Epithelial cell of esophagus (primary cell): Measurements from ENCODE around the gene DAZAP1.
A peak's percentile ranks its signal among the peaks of the same experiment; 100 is the strongest.

Experiments
- DNase-seq: peaks from one replicate; pipeline ENCODE4 v3.0.0; 2010; ENCODE audit warnings: low read depth
- H3K4me3 ChIP-seq: 2 replicates; pipeline ENCODE4 v1.5.1; 2011; ENCODE audit warnings: mild to moderate bottlenecking, low read length, control low read depth
- CTCF ChIP-seq: IDR thresholded peaks from 2 replicates; pipeline ENCODE4 v1.5.1; 2011; ENCODE audit warnings: low read depth, mild to moderate bottlenecking, low read length, control low read depth, inconsistent platforms; ENCODE audit not compliant: insufficient read depth; ENCODE audit errors: missing control alignments

The DAZAP1 gene

GRCh38 chr19:1384085-1384462 is 23.3 kb upstream of the DAZAP1 start:
- no peak for DNase-seq
- TF ChIP-seq CTCF = no peak
- peak overlapping the region; percentile 86 for H3K4me3 ChIP-seq

GRCh38 chr19:1384478-1385110 is 22.8 kb upstream of the DAZAP1 start:
- DNase-seq = no peak
- TF ChIP-seq CTCF = no peak
- peak overlapping the region; percentile 86 for H3K4me3 ChIP-seq

- DNase-seq = no peak
- TF ChIP-seq CTCF = no peak
- H3K4me3 ChIP-seq = no peak overlapping the region
Observed at GRCh38 chr19:1385816-1386215, 21.6 kb upstream of the DAZAP1 start.

- H3K4me3 ChIP-seq = no peak overlapping the region
- TF ChIP-seq CTCF = no peak
- no peak for DNase-seq
Observed at GRCh38 chr19:1386945-1387683, 20.3 kb upstream of the DAZAP1 start.

- no peak for DNase-seq
- TF ChIP-seq CTCF = no peak
- no peak overlapping the region for H3K4me3 ChIP-seq
Observed at GRCh38 chr19:1387684-1388636, 19.4 kb upstream of the DAZAP1 start.

GRCh38 chr19:1388637-1389026 is 18.8 kb upstream of the DAZAP1 start:
- no peak for TF ChIP-seq CTCF
- no peak for DNase-seq
- H3K4me3 ChIP-seq = no peak overlapping the region
